A549 (cell line): ENCODE measurements around the gene NAP1L1.

Source experiments
- CHD2 ChIP-seq: fragments of 150-350 bp; IDR thresholded peaks from 2 replicates; pipeline ENCODE4 v1.6.1; 2014; ENCODE audit warnings: low read length; ENCODE audit not compliant: partially characterized antibody
- CHD4 ChIP-seq: fragments of 200-600 bp; sonication (generic); IDR thresholded peaks from 2 replicates; pipeline ENCODE4 v1.6.1; 2016; ENCODE audit warnings: antibody characterized with exemption, mild to moderate bottlenecking, borderline replicate concordance
- CTCF ChIP-seq: fragments of >200 bp; sonication (Bioruptor Twin); formaldehyde crosslinking; IDR thresholded peaks from 3 replicates; pipeline ENCODE4 v1.5.1; 2016
- ELK1 ChIP-seq: fragments of 150-350 bp; IDR thresholded peaks from 2 replicates; pipeline ENCODE4 v1.6.1; 2014; ENCODE audit warnings: low read depth, mild to moderate bottlenecking, low read length
- HOXB13 ChIP-seq: fragments of 250-450 bp; sonication (Bioruptor Pico); IDR thresholded peaks from 2 replicates; pipeline ENCODE4 v1.5.0; 2020; ENCODE audit warnings: low read depth, mild to moderate bottlenecking, moderate library complexity
- JUNB ChIP-seq: fragments of >200 bp; sonication (Bioruptor Twin); formaldehyde crosslinking; IDR thresholded peaks from 2 replicates; pipeline ENCODE4 v1.6.1; 2016
- MYC ChIP-seq: IDR thresholded peaks from 2 replicates; pipeline ENCODE4 v1.6.1; 2012; ENCODE audit warnings: mild to moderate bottlenecking, inconsistent platforms, low read length, improper control_type of control experiment, borderline replicate concordance
- POLR2A ChIP-seq: IDR thresholded peaks from 2 replicates; pipeline ENCODE4 v1.6.1; 2012; ENCODE audit warnings: mild to moderate bottlenecking, low read length
- POLR2AphosphoS2 ChIP-seq: conservative IDR thresholded peaks from 2 replicates; pipeline ENCODE4 v1.6.1; 2012; ENCODE audit warnings: low read length, improper control_type of control experiment, inconsistent platforms
- REST ChIP-seq: fragments of 200-600 bp; sonication (generic); IDR thresholded peaks from 2 replicates; pipeline ENCODE4 v1.6.1; 2016; ENCODE audit warnings: antibody characterized with exemption, mild to moderate bottlenecking, moderate library complexity
- RFX5 ChIP-seq: fragments of 450-650 bp; IDR thresholded peaks from 2 replicates; pipeline ENCODE4 v1.7.1; 2014; ENCODE audit warnings: antibody characterized with exemption, mild to moderate bottlenecking, moderate library complexity
- SMC3 ChIP-seq: fragments of >200 bp; sonication (Bioruptor Twin); formaldehyde crosslinking; IDR thresholded peaks from 3 replicates; pipeline ENCODE4 v1.6.1; 2018; ENCODE audit warnings: inconsistent platforms
- SREBF2 ChIP-seq: fragments of 450-650 bp; IDR thresholded peaks from 2 replicates; pipeline ENCODE4 v1.6.1; 2014; ENCODE audit warnings: mild to moderate bottlenecking, moderate library complexity

- TF ChIP-seq HOXB13 (CRISPR knock-in tag) (no peak), SREBF2 (no peak), CHD2 (no peak), CTCF (no peak), REST (no peak), MYC (no peak), CHD4 (no peak), POLR2AphosphoS2 (no peak), POLR2A (no peak), ELK1 (no peak), RFX5 (no peak), SMC3 (no peak), JUNB (no peak)
Observed at GRCh38 chr12:76018672-76019071, 65.8 kb downstream of the NAP1L1 start.
